GM13976 (cell line): ENCODE data around the gene LRRC27.

Experiments used
- DNase-seq: peaks from one replicate; pipeline ENCODE4 v3.0.0; 2012; ENCODE audit warnings: low spot score
- in situ Hi-C: fragments of 300-500 bp; cut with MboI; formaldehyde crosslinking; loops from one replicate; pipeline ENCODE4 v1.12.0; 2022; ENCODE audit warnings: low sequenced_read_pairs, mixed read lengths, inconsistent platforms; ENCODE audit not compliant: unreplicated experiment
- TF ChIP-seq, protein P1 (sequence below): IDR thresholded peaks from 2 replicates; pipeline ENCODE4 v1.5.1; 2012; ENCODE audit warnings: borderline replicate concordance, mild to moderate bottlenecking; ENCODE audit not compliant: insufficient read depth; ENCODE audit errors: extremely low read depth, missing control alignments, control extremely low read depth

The LRRC27 gene

DNA sequence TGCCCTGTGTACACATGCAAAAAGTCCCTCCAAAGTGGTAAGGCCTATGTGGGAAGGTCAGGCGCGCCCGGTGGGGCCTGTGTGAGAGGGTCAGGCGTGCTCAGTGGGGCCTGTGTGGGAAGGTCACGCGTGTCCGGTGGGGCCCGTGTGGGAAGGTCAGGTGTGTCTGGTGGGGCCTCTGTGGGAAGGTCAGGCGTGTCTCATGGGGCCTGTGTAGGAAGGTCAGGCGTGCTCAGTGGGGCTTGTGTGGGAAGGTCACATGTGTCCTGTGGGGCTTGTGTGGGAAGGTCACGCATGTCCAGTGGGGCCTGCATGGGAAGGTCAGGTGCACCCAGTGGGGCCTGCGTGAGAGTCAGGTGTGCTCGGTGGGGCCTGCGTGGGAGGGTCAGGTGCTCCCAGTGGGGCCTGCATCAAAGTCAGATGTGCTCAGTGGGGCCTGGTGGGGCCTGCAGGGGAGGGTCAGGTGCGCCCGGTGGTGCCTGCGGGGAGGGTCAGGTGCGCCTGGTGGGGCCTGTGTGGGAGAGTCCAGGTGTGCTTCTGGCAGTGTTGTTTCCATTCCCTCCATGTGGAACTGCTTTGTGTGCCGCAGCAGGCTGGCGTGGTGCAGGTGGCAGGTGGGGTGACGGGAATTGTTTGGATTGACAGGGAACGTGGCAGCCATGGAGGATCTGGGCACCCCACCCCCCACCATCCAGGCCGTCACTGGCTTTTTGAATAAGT, 15.4 kb downstream of the LRRC27 start:
- DNase-seq: no peak
- in situ Hi-C loops: loop anchor here (10.0 kb wide), 1 partner anchor 123 kb away; no protein-coding TSS in a partner anchor
- TF ChIP-seq, protein P1, sequence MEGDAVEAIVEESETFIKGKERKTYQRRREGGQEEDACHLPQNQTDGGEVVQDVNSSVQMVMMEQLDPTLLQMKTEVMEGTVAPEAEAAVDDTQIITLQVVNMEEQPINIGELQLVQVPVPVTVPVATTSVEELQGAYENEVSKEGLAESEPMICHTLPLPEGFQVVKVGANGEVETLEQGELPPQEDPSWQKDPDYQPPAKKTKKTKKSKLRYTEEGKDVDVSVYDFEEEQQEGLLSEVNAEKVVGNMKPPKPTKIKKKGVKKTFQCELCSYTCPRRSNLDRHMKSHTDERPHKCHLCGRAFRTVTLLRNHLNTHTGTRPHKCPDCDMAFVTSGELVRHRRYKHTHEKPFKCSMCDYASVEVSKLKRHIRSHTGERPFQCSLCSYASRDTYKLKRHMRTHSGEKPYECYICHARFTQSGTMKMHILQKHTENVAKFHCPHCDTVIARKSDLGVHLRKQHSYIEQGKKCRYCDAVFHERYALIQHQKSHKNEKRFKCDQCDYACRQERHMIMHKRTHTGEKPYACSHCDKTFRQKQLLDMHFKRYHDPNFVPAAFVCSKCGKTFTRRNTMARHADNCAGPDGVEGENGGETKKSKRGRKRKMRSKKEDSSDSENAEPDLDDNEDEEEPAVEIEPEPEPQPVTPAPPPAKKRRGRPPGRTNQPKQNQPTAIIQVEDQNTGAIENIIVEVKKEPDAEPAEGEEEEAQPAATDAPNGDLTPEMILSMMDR: no peak

DNA sequence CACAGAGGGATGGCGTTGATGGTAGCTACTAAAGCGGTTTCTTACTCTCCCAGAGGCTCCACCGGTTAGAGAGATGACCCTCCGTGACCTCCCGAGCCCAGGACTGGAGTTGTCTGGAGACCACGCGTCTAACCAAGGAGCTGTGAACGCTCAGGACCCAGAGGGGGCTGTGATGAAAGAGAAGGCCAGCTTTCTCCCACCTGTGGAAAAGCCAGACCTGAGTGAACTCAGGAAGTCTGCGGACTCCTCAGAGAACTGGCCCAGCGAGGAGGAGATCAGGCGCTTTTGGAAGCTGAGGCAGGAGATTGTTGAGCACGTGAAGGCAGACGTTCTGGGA, 15.9 kb downstream of the LRRC27 start:
- no peak for DNase-seq
- in situ Hi-C loops: loop anchor here (10.0 kb wide), 1 partner anchor 123 kb away; no protein-coding TSS in a partner anchor
- TF ChIP-seq, protein P1: no peak

DNA sequence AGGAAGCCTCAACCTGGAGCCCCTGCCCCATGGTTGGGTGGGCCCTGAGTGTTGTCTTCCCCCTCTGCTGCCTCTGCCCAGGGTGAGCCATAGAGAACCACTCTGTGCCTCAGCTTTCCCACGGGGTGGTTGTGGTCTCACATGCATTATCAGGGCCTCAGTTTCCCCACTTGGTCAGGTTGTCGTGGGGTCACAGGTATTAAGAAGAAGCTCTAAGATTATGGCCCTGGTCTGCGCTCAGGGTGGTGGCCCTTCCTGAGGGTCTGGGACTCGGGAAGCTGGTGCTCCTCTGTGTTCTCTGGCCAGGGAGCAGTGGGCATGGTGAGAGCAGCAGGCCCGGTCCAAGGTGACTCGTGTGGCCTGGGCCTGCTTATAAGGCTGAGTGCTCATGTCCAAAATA, 17.8 kb downstream of the LRRC27 start:
- no peak for DNase-seq
- in situ Hi-C loops: loop anchor here (10.0 kb wide), 1 partner anchor 125 kb away; no protein-coding TSS in a partner anchor
- TF ChIP-seq, protein P1: no peak

DNA sequence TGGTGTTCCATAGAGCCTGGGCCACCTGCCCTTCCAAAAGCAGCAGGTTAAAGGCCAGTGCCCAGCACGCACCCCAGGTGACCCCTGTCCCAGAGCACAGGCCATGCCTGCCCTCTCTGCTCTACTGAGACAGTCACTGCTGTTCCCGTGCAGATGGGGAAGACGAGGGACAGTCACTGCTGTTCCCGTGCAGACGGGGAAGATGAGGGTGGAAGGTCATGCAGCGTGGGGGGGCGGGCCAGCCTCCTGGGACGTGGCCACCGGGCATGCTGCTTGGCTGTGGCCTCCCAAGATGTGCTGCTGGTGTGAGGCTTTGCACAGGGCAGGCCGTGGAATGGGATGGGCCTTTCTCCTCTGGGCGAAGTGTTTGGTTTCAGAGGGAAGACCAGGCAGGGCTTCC, 18.4 kb downstream of the LRRC27 start:
- in situ Hi-C loops: no loop called here
- DNase-seq: no peak
- TF ChIP-seq, protein P1: no peak

DNA sequence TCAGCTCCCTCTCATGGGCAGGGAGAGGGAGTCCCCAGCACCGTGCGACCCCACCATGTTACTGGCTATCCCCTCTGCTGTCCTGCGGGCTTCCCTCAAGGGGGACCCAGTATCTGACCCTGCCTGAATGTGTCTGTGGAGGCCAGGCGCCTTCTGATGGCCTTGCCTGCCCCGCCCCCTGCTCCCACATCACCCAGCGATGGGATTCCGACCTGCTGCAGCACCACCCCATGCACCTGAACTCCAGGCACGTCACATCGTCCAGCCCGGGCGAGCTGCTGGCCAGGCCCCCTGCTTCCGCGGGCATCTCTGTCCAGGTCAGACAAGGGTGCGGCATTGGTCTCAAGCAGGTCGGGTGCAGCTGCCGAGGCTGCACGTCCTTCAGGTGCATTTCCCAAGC, 19.0 kb downstream of the LRRC27 start:
- TF ChIP-seq, protein P1: no peak
- in situ Hi-C loops: no loop called here
- DNase-seq: no peak

DNA sequence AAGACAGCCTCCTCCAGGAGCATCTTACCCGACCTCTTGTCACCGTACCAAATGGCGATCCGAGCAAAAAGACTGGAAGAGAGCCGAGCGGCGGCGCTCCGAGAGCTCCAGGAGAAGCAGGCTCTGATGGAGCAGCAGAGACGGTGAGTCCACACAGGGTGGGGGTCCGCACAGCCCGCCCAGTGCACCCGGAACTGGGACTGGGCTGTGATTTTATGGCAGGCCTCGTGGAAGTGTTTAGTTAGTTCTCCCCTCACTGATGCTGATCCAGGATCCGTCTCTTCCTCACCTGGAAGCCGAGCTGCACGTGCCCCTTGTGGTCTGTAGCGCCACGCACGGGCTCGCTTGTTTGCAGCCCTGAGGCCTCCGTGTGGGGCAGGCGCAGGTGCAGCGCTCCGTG, 19.6 kb downstream of the LRRC27 start:
- TF ChIP-seq, protein P1: no peak
- DNase-seq: no peak
- in situ Hi-C loops: no loop called here
